Measurements from ENCODE around the gene BID.
"Not testable (repeated sequence)": the region's sequence is repeated elsewhere in the genome, so short reads cannot be mapped to it uniquely, and the experiment has no call there.

Gene BID

DNA sequence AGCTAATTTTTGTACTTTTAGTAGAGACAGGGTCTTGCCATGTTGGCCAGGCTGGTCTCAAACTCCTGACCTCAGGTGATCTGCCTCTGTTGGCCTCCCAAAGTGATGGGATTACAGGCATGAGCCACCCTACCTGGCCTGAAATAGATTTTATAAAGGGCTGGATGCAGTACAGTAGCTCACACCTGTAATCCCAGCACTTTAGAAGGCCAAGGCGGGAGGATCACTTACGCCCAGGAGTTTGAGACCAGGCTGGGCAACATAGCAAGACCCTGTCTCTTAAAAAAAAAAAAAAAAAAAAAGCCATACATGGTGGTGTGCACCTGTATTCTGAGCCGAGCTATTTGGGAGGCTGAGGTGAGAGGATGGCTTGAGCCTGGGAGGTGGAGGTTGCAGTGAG lies 76.0 kb downstream of the BID start:
- DNase-seq = not testable (repeated sequence)

DNA sequence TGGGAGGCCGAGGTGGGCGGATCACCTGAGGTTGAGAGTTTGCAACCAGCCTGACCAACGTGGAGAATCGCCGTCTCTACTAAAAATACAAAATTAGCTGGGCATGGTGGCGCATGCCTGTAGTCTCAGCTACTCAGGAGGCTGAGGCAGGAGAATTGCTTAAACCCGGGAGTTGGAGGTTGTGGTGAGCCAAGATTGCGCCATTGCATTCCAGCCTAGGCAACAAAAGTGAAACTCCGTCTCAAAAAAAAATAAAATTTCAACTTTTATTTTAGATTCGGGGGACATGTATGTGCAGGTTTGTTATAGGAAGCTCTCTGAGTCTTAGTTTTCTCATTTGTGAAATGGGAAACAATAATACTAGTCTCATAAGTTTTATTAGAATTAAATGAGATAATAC lies 77.1 kb downstream of the BID start:
- DNase-seq = not testable (repeated sequence)

DNA sequence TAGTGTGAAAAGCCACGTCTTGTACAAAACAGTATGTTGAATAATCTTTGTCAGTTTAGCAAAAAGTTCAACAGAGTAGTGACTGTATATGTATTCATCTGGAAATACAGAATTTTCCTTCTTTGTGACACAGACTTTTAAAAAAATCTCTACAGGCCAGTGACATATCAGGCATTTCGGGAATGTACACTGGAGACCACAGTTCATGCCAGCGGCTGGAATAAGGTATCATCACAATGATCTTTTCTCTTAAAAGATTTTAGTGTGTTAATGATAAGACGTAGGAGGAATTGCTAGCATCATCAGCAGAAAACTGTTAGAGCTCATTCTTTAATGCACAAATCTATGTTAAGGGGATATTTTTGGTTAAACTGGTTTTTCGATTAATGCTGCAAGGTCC lies 78.3 kb downstream of the BID start:
- no peak for DNase-seq

DNA sequence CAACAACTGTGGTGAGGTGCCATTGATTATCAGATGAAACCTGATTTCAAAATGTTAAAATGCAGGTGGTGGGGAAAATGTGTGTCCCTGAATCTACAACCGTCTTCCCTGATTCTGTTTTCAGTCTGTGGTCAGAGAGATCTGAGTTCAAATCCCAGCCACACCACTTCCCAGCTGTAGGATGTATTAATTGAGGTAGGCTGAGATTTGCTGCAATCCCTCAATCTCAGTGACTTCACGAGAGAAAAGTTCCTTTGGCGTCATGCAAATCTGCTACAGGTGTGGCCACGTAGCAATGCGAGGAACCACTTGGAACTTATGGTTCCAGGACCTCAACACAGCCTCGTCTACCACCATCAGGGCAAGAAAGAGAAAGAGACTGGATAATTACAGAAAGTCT lies 79.5 kb downstream of the BID start:
- no peak for DNase-seq

DNA sequence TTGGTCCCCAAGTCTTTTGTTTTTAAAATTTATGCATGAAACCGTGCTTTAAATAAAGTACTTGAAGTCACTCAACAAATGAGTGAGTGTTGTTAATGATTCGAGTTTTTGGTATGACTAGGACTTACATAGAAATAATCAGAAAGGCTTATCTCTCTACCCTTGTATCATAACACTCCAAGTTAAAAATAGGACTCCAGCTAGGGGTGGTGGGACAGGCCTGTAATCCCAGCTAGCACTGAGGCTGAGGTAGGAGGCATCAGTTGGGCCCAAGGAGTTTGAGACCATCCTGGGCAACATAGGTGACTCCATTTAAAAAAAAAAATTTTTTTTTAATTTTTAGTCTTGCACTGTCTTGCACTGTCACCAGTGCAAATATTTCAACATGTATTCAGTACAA lies 80.1 kb downstream of the BID start:
- DNase-seq = no peak

DNA sequence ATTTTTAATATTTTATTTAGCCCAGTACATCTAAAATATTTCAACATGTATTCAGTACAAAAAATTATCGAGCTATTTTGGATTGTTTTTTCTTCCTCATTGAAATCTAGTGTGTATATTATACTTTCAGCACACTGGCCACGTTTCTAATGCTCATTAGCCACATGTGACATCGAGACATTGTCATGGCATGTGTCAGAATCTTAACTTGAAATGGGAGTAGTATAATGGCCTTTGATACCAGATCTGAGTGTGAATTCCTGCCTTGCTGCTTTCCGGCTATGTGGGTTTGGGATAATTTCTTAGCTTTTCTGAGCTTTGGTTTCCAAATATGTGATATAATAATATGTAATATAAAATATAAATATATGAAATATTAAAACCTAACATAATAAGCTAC lies 81.4 kb downstream of the BID start:
- DNase-seq = no peak

DNA sequence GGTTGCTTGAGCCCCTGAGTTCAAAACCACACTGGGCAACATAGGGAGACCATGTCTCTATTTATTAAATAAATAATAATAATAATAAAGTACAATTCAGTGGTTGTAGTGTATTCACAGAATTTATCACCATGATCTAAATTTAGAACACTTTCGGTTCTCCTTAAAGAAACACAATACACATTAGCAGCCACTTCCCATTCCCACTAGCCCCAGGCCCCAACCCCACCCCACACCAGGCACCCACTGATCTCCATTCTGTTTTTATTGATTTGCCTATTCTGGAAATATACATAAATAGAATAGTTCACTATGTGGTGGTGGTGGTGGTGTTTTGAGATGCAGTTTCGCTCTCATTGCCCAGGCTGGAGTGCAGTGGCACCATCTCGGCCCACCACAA lies 90.0 kb downstream of the BID start:
- DNase-seq = no peak

All from NCI-H446 treated with DMSO at 0.1 percent for 48 hours (cell line).